Kidney tubule cell (primary cell): ENCODE measurements around the gene ST8SIA2.

Source experiments
- DNase-seq: peaks from one replicate; pipeline ENCODE4 v3.0.0-alpha.2; 2018; ENCODE audit warnings: low spot score

The ST8SIA2 gene

GRCh38 chr15:92393071-92393979 lies at the start of gene ST8SIA2:
Gene ST8SIA2 (plus strand): TSS chr15:92393881. CDS start chr15:92394065, 184 bp downstream.
- DNase-seq: peak; percentile 25

- DNase-seq: no peak
These were observed 49.6 kb upstream of the ST8SIA2 start for GRCh38 chr15:92343924-92344643.

DNA sequence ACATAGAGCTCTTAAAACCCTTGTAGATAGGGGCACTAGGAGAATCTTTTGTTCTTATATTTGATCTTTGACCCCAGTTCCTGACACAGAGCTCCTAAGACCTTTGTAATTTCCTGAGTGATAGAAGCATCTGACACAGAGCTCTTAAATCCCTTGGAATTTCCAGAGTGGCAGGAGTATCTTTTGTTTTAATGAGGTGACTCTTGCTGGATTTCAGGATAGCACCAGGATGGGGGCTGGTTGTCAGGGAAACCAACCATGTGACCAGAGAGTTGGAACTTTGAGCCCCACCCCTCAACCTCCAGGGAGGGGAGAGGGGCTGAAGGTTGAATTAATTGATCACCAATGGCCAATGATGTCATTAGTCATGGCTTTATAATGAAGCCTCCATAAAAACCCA lies 47.6 kb upstream of the ST8SIA2 start:
- DNase-seq: no peak

GRCh38 chr15:92355307-92355706 lies 38.4 kb upstream of the ST8SIA2 start:
- DNase-seq: no peak

- no peak for DNase-seq
These were observed 32.2 kb upstream of the ST8SIA2 start for GRCh38 chr15:92361321-92362000.

DNA sequence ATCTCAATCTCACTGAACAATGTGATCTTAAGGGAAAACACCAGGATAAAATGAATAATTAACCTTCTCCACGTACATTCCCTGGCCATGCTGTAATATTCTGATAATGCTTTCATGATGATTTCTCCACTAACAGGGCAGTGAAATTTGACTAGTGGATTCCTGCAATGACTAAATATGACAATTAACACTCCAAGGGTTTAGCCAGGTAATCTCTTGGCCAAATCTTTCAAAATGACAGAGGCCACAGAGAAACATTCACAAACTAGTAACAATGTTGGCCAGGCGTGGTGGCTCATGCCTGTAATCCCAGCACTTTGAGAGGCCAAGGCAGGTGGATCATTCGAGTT lies 31.7 kb upstream of the ST8SIA2 start:
- peak; percentile 23 for DNase-seq

- peak; percentile 31 for DNase-seq
These were observed 28.6 kb upstream of the ST8SIA2 start for GRCh38 chr15:92365084-92365483.

DNA sequence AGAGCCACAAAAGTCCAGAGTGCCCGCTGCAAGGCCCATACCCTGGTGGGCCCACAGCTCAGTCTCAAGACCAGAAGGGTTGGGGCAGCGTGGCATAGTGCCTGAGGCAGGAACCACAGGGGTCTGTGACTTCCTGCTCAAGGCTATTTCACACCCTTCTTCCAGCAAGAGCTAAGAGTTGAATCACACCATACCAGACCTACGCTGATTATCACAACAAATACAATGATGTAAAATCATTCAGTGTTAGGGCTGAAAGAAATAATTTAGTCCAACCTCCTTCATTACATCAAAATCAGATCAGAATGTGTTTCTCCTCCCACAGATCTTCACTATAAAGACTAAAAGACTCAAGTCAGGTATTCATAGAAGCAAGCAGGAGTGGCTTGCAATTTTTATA lies 27.8 kb upstream of the ST8SIA2 start:
- DNase-seq: no peak

DNA sequence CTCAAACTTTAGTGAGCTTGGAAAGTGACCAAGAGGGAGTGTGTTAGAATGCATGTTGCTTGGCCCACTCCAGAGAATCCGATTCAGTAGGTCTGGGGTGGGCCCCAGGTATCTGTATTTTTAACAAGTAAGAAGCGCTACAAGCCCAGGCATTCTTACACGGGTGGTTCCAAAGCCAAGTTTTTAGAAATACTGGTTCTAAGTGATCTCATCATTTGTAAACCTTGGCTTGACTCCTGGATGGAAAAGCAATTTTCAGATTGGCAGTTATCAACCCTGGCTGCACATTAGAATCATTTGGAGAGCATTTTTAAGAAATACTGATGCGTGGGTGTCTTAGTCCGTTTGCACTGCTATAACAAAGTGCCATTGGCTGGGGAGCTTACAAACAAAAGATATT lies 27.3 kb upstream of the ST8SIA2 start:
- DNase-seq: no peak

DNA sequence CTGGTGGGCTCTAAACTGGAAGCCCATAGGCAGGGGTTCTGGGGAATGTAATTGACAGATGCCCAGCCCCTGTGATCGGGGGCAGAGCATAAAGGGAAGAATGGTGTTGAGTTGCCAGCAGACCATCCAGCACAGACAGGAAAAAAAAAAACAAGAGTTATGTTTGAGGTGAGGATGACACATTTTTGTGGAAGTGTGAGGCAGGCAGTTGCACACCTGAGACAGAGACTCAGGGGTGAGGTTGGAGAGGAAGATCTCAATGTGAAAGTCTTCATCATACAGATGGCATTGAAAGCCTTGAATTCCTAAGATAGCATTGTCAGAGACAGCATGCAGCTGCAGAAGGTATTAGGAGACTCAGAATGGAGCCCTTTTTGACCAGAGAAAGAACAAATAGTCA lies 18.6 kb upstream of the ST8SIA2 start:
- DNase-seq: no peak

GRCh38 chr15:92376109-92376508 lies 17.6 kb upstream of the ST8SIA2 start:
- no peak for DNase-seq

DNA sequence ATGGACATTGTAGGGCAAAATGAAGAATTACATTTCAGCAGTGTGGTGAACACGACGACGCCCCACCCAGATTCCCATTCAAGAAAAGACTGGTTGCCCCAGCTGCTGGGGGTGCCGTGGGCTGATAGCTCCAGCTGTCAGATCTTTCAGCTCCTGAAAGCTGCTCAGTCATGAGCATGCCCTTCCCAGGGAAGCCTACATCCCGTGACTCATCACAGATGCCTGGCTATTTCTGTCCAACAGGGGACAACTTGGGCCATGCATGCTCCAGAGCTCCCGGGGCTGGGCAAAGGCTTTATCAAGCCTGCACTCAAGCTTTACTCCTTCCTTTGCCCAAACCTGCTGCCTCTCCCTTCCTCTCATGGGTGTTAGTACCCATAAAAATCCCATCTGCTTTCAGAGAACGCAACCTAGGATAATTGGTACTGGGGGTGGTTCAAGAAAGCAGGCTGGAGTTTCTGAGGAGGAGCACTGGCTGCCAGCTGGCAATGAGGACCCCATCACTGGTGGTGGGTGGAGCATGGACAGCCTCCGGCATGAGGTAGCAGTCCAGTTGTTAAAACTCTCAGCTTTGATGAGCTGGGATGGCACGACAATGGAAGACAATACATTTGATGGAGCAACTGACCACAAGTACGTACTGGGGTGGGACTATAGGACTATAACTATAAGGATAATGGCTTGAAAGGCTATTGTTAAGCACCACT lies 16.4 kb upstream of the ST8SIA2 start:
- DNase-seq: peak; percentile 15

GRCh38 chr15:92383519-92384324 lies 10.0 kb upstream of the ST8SIA2 start:
- DNase-seq: peak; percentile 25

DNA sequence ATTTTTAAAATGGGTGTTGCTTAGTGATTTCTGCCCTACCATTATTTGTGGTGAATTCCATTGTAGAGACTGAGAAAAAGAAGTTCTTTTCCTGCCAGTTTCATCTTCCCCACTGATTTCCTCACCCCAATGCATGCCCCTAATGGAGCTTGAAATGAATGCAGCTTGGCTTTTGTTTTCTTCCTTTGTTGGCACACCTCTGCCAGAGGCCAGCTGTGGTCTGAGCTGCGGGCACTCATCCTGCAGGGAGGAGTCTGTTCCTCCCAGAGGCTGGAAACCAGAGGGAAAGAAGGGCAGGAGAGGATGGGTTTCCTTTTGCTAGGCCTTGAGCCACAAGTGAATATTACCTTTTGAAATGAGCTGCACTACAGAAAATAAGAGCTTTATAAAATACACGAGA lies 9.3 kb upstream of the ST8SIA2 start:
- no peak for DNase-seq

DNA sequence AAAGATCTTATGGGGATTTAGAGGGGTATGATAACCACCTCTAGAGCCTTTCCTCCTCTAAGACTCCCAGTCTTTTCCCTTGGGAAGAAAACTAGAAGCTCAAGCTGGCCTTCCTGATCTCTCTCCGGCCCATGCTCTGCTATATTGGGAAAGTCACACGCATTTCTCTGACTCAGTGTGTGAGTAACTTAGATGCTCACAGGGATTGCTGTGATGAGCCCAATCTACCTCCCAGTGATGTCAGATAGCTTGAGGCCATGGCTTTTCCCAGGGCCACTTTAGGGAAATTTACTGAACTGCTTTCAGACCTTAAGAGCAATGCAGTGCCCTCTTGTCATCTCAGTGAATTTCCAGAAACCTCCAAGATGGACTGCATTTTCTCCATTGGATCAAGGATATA lies 8.6 kb upstream of the ST8SIA2 start:
- DNase-seq: peak; percentile 50

DNA sequence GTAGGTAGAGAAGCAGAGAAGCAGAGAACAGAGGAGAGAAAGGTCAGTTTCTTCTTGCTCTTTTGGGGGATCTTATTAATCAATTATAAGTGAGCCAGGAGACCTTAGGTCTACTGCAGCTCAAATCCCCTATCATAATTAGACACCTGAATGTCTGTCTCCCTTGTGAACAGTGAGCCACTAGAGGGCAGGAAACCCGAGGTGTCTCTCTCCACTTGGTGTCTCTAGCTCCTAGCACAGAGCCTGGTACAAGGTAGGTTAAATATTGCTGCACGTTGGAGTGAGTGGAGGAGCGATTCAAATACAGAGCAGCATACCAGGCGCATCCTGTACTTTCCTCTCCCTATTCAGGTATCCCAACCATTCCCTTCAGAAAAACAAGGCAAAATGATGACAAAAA lies 2.0 kb upstream of the ST8SIA2 start:
- peak; percentile 59 for DNase-seq

DNA sequence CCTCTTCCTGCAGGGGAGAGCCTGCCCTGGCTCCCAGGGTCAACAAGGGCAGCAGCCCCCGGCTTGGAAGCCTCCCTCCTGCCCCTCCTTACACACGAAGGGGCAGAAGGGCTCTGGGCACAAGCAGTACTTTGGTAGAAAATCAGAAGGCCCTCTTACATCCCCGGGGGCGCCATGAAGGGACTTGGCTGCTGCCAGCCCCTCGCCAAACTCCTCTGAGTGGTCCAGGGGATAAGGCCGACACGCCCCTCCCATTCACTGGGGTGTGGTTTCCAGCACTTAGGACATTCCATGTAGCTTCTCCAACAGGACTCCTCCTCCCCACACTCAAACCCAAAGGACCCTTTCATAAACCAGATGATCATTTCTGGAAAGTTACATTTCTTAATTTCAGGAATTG lies 1.2 kb upstream of the ST8SIA2 start:
- DNase-seq: no peak

GRCh38 chr15:92393980-92394308 lies 263 bp downstream of the ST8SIA2 start:
- no peak for DNase-seq

GRCh38 chr15:92394309-92395097 lies 822 bp downstream of the ST8SIA2 start:
- DNase-seq: no peak

GRCh38 chr15:92395098-92395635 lies 1.5 kb downstream of the ST8SIA2 start:
- DNase-seq: no peak
